Neutrophil (primary cell): ENCODE data around the gene MYOF.
"Not testable (repeated sequence)": the region's sequence is repeated elsewhere in the genome, so short reads cannot be mapped to it uniquely, and the experiment has no call there.

ENCODE experiments used
- H3K27ac ChIP-seq: fragments of 200-600 bp; sonication (generic); 2 replicates; pipeline ENCODE4 v1.5.1; 2016; ENCODE audit warnings: mild to moderate bottlenecking, moderate library complexity
- H3K27me3 ChIP-seq: fragments of 200-600 bp; sonication (generic); 2 replicates; pipeline ENCODE4 v1.6.0; 2016; ENCODE audit warnings: mild to moderate bottlenecking
- H3K36me3 ChIP-seq: fragments of 200-600 bp; sonication (generic); 2 replicates; pipeline ENCODE4 v1.5.1; 2017
- H3K4me1 ChIP-seq, 2 experiments: fragments of 200-600 bp in 1 of 2; sonication (generic) in 1 of 2; 1 replicate in 1 of 2; 2 replicates in 1 of 2; pipeline versions ENCODE4 v1.5.1 to v1.6.1; 2013 to 2016; ENCODE audit warnings: low read depth in 1 of 2, low read length in 1 of 2, mild to moderate bottlenecking in 1 of 2, moderate library complexity in 1 of 2; ENCODE audit not compliant: control insufficient read depth in 1 of 2, insufficient read depth in 1 of 2
- H3K4me3 ChIP-seq, 2 experiments: fragments of 200-600 bp in 1 of 2; sonication (generic) in 1 of 2; 1 replicate in 1 of 2; 2 replicates in 1 of 2; pipeline ENCODE4 v1.5.1; 2013 to 2016; ENCODE audit warnings: low read depth in 1 of 2, low read length in 1 of 2, mild to moderate bottlenecking in 1 of 2, moderate library complexity in 1 of 2
- H3K9me3 ChIP-seq: fragments of 200-600 bp; sonication (generic); 2 replicates; pipeline ENCODE4 v1.5.1; 2016
- TF ChIP-seq, protein P1 (sequence below): fragments of 200-600 bp; sonication (generic); IDR thresholded peaks from 2 replicates; pipeline ENCODE4 v1.5.1; 2016; ENCODE audit warnings: antibody characterized with exemption

Gene MYOF

GRCh38 chr10:93330824-93331223, 151.3 kb downstream of the MYOF start:
- Histone ChIP-seq H3K4me3 (no peak overlapping the region), H3K4me1 (no peaks in the 10 kb centered on the region), H3K36me3 (no peaks in the 10 kb centered on the region), H3K27ac (no peak overlapping the region), H3K27me3 (peaks cover 17% of the 10 kb centered on the region), H3K9me3 (no peaks in the 10 kb centered on the region)
- TF ChIP-seq, protein P1, sequence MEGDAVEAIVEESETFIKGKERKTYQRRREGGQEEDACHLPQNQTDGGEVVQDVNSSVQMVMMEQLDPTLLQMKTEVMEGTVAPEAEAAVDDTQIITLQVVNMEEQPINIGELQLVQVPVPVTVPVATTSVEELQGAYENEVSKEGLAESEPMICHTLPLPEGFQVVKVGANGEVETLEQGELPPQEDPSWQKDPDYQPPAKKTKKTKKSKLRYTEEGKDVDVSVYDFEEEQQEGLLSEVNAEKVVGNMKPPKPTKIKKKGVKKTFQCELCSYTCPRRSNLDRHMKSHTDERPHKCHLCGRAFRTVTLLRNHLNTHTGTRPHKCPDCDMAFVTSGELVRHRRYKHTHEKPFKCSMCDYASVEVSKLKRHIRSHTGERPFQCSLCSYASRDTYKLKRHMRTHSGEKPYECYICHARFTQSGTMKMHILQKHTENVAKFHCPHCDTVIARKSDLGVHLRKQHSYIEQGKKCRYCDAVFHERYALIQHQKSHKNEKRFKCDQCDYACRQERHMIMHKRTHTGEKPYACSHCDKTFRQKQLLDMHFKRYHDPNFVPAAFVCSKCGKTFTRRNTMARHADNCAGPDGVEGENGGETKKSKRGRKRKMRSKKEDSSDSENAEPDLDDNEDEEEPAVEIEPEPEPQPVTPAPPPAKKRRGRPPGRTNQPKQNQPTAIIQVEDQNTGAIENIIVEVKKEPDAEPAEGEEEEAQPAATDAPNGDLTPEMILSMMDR = no peak

DNA sequence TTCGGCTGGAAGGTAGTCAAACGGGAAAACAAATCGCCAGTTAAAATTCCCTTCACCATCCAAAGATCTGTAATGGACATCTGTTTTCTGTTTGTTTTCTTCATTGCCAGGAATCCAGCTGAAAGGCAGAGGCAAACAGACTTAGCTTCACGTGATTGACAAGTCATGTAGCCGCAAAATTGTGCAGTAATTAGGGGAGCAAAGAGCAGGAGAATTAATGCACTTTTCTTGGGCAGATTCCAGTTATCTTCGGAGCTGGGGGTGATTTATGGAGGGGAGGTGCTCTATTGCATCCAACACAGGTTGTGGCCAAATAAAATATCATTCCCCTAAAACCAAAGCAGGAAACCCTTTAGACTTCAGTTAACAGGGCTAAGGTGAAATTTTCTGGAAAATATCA, 162.2 kb downstream of the MYOF start:
- Histone ChIP-seq H3K9me3 (no peaks in the 10 kb centered on the region), H3K27me3 (no peaks in the 10 kb centered on the region), H3K36me3 (no peaks in the 10 kb centered on the region), H3K4me1 (no peaks in the 10 kb centered on the region), H3K27ac (no peak overlapping the region), H3K4me3 (no peak overlapping the region)
- TF ChIP-seq, protein P1 = no peak

- Histone ChIP-seq H3K4me1 (no peaks in the 10 kb centered on the region), H3K36me3 (no peaks in the 10 kb centered on the region), H3K9me3 (no peaks in the 10 kb centered on the region), H3K27me3 (no peaks in the 10 kb centered on the region), H3K27ac (no peak overlapping the region), H3K4me3 (no peak overlapping the region)
- TF ChIP-seq, protein P1 = no peak
These were observed 163.0 kb downstream of the MYOF start for GRCh38 chr10:93319096-93319495.

DNA sequence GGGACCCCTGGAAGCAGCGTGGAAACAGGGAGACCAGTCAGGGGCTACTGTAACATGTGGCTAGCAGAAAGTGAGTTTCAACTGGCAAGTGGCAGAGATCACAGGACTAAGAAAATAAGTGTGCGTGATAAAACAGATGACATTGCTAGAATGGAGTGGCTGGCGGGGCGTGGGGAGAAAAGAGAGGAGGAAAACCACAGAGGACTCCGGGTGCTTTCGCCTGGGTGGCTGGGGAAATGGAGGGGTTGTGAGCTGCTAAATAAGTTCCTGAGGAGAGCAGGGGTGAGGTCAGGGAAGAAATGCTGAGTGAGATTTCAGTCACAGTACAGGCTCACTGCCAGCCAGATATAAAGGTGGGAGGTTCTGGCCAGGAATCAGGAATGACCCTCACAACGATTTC, 166.9 kb downstream of the MYOF start:
- Histone ChIP-seq H3K4me1 (no peaks in the 10 kb centered on the region), H3K27ac (no peak overlapping the region), H3K4me3 (no peak overlapping the region), H3K27me3 (no peaks in the 10 kb centered on the region), H3K9me3 (no peaks in the 10 kb centered on the region), H3K36me3 (no peaks in the 10 kb centered on the region)
- TF ChIP-seq, protein P1 = no peak

- not testable (repeated sequence) for H3K27me3 ChIP-seq, H3K4me1 ChIP-seq, H3K4me3 ChIP-seq, H3K9me3 ChIP-seq, H3K36me3 ChIP-seq, H3K27ac ChIP-seq
These were observed 167.5 kb downstream of the MYOF start for GRCh38 chr10:93314656-93315055.

GRCh38 chr10:93313798-93314197, 168.3 kb downstream of the MYOF start:
- Histone ChIP-seq H3K9me3 (no peaks in the 10 kb centered on the region), H3K4me3 (no peak overlapping the region), H3K4me1 (no peaks in the 10 kb centered on the region), H3K27ac (no peak overlapping the region), H3K36me3 (no peaks in the 10 kb centered on the region), H3K27me3 (no peaks in the 10 kb centered on the region)
- TF ChIP-seq, protein P1 = no peak
